ENCODE data around the gene TSNAX.
A peak's percentile ranks its signal among the peaks of the same experiment; 100 is the strongest.

Gene TSNAX

GRCh38 chr1:231526536-231526935, 1.9 kb upstream of the TSNAX start:
- no peak overlapping the region for H3K18ac ChIP-seq (ENCODE audit: low read depth in 1 of 2, low read length in 2 of 2)
- H3K23ac ChIP-seq (ENCODE audit: low read length in 2 of 2), result no peak overlapping the region
- H2AK5ac ChIP-seq (ENCODE audit: low read length, severe bottlenecking), result no peak overlapping the region
- no peak overlapping the region for H2AFZ ChIP-seq (ENCODE audit: low read depth, low read length)
- H2BK15ac ChIP-seq (ENCODE audit: low read depth, poor library complexity, severe bottlenecking), result no peak overlapping the region
- H3K27me3 ChIP-seq (ENCODE audit: control insufficient read depth in 1 of 2, insufficient read depth in 1 of 2, low read length in 2 of 2), result no peaks in the 10 kb centered on the region
- H3K9ac ChIP-seq (ENCODE audit: low read length), result no peak overlapping the region
- H3K4me2 ChIP-seq (ENCODE audit: low read length, poor library complexity, severe bottlenecking), result no peak overlapping the region
- H3K27ac ChIP-seq (ENCODE audit: low read length, poor library complexity, severe bottlenecking), result no peak overlapping the region
- H3K9me3 ChIP-seq (ENCODE audit: control insufficient read depth, low read length), result no peaks in the 10 kb centered on the region
- DNase-seq, result no peak
- peaks cover 4% of the 10 kb centered on the region for H3K79me1 ChIP-seq (replicated peaks; ENCODE audit: low read length, poor library complexity, severe bottlenecking)
- H3K36me3 ChIP-seq (ENCODE audit: control insufficient read depth in 1 of 2, insufficient read depth in 2 of 2, low read depth in 1 of 2, low read length in 2 of 2), result peaks cover 0 to 15% of the 10 kb centered on the region in 2 experiments
- H3K4me1 ChIP-seq (ENCODE audit: control insufficient read depth, insufficient read depth, low read depth, low read length), result peaks cover 4% of the 10 kb centered on the region
- H2BK5ac ChIP-seq (ENCODE audit: low read depth, low read length, poor library complexity, severe bottlenecking), result no peak overlapping the region
- no peak overlapping the region for H3K4ac ChIP-seq (ENCODE audit: low read depth in 1 of 2, low read length in 2 of 2)
- H3K4me3 ChIP-seq (ENCODE audit: insufficient read depth in 1 of 2, low read depth in 1 of 2, low read length in 2 of 2), result no peak overlapping the region
- H2BK12ac ChIP-seq (ENCODE audit: low read length in 2 of 2), result no peak overlapping the region
- no peak overlapping the region for H3K14ac ChIP-seq (ENCODE audit: low read length in 2 of 2)
- H2BK120ac ChIP-seq (ENCODE audit: low read depth, low read length), result no peak overlapping the region
- H4K91ac ChIP-seq (ENCODE audit: low read length), result no peak overlapping the region
- H4K8ac ChIP-seq (ENCODE audit: low read length), result no peak overlapping the region

GRCh38 chr1:231527586-231528171, 790 bp upstream of the TSNAX start:
- Histone ChIP-seq H2BK12ac (ENCODE audit: low read length in 2 of 2) (peak overlapping the region in 1 of 2 experiments; percentile 5), H3K9ac (ENCODE audit: low read length) (peak overlapping the region; percentile 99), H2AK5ac (ENCODE audit: low read length, severe bottlenecking) (peak overlapping the region; percentile 58), H2BK5ac (ENCODE audit: low read depth, low read length, poor library complexity, severe bottlenecking) (no peak overlapping the region), H3K36me3 (ENCODE audit: control insufficient read depth in 1 of 2, insufficient read depth in 2 of 2, low read depth in 1 of 2, low read length in 2 of 2) (peaks cover 7 to 18% of the 10 kb centered on the region in 2 experiments), H3K79me1 (replicated peaks; ENCODE audit: low read length, poor library complexity, severe bottlenecking) (peaks cover 4% of the 10 kb centered on the region), H3K23ac (ENCODE audit: low read length in 2 of 2) (no peak overlapping the region), H3K9me3 (ENCODE audit: control insufficient read depth, low read length) (no peaks in the 10 kb centered on the region), H2BK15ac (ENCODE audit: low read depth, poor library complexity, severe bottlenecking) (no peak overlapping the region), H3K27me3 (ENCODE audit: control insufficient read depth in 1 of 2, insufficient read depth in 1 of 2, low read length in 2 of 2) (no peaks in the 10 kb centered on the region), H2BK120ac (ENCODE audit: low read depth, low read length) (peak overlapping the region; percentile 44), H3K4me2 (ENCODE audit: low read length, poor library complexity, severe bottlenecking) (peak overlapping the region; percentile 86), H4K91ac (ENCODE audit: low read length) (no peak overlapping the region), H2AFZ (ENCODE audit: low read depth, low read length) (peak overlapping the region; percentile 86), H3K4me1 (ENCODE audit: control insufficient read depth, insufficient read depth, low read depth, low read length) (peaks cover 4% of the 10 kb centered on the region), H3K4ac (ENCODE audit: low read depth in 1 of 2, low read length in 2 of 2) (peak overlapping the region in 1 of 2 experiments; percentile 84), H3K14ac (ENCODE audit: low read length in 2 of 2) (no peak overlapping the region), H3K18ac (ENCODE audit: low read depth in 1 of 2, low read length in 2 of 2) (peak overlapping the region; percentile 34 to 63), H3K27ac (ENCODE audit: low read length, poor library complexity, severe bottlenecking) (no peak overlapping the region), H3K4me3 (ENCODE audit: insufficient read depth in 1 of 2, low read depth in 1 of 2, low read length in 2 of 2) (peak overlapping the region in 1 of 2 experiments; percentile 96), H4K8ac (ENCODE audit: low read length) (peak overlapping the region; percentile 100)
- DNase-seq, result no peak
- 81% methylated on average over 10 of the region's 15 CpGs for WGBS

- Histone ChIP-seq H3K27ac (ENCODE audit: low read length, poor library complexity, severe bottlenecking) (no peak overlapping the region), H4K8ac (ENCODE audit: low read length) (no peak overlapping the region), H3K14ac (ENCODE audit: low read length in 2 of 2) (no peak overlapping the region), H2BK12ac (ENCODE audit: low read length in 2 of 2) (no peak overlapping the region), H3K4me1 (ENCODE audit: control insufficient read depth, insufficient read depth, low read depth, low read length) (peaks cover 2% of the 10 kb centered on the region), H4K91ac (ENCODE audit: low read length) (no peak overlapping the region), H3K9ac (ENCODE audit: low read length) (no peak overlapping the region), H3K9me3 (ENCODE audit: control insufficient read depth, low read length) (no peaks in the 10 kb centered on the region), H3K36me3 (ENCODE audit: control insufficient read depth in 1 of 2, insufficient read depth in 2 of 2, low read depth in 1 of 2, low read length in 2 of 2) (peaks cover 14 to 67% of the 10 kb centered on the region in 2 experiments), H3K4ac (ENCODE audit: low read depth in 1 of 2, low read length in 2 of 2) (no peak overlapping the region), H3K79me1 (replicated peaks; ENCODE audit: low read length, poor library complexity, severe bottlenecking) (peaks cover 8% of the 10 kb centered on the region), H2BK15ac (ENCODE audit: low read depth, poor library complexity, severe bottlenecking) (no peak overlapping the region), H3K27me3 (ENCODE audit: control insufficient read depth in 1 of 2, insufficient read depth in 1 of 2, low read length in 2 of 2) (no peaks in the 10 kb centered on the region), H3K4me3 (ENCODE audit: insufficient read depth in 1 of 2, low read depth in 1 of 2, low read length in 2 of 2) (no peak overlapping the region), H3K23ac (ENCODE audit: low read length in 2 of 2) (no peak overlapping the region), H2AFZ (ENCODE audit: low read depth, low read length) (no peak overlapping the region), H3K4me2 (ENCODE audit: low read length, poor library complexity, severe bottlenecking) (no peak overlapping the region), H2BK120ac (ENCODE audit: low read depth, low read length) (no peak overlapping the region), H2BK5ac (ENCODE audit: low read depth, low read length, poor library complexity, severe bottlenecking) (no peak overlapping the region), H2AK5ac (ENCODE audit: low read length, severe bottlenecking) (no peak overlapping the region), H3K18ac (ENCODE audit: low read depth in 1 of 2, low read length in 2 of 2) (no peak overlapping the region)
- no peak for DNase-seq
- 97% methylated on average over 5 of the region's 7 CpGs for whole genome bisulfite sequencing
Measured at GRCh38 chr1:231533240-231533639, 4.8 kb downstream of the TSNAX start.

- H3K4me3 ChIP-seq (ENCODE audit: insufficient read depth in 1 of 2, low read depth in 1 of 2, low read length in 2 of 2), result no peak overlapping the region
- no peak overlapping the region for H3K23ac ChIP-seq (ENCODE audit: low read length in 2 of 2)
- no peak overlapping the region for H2BK12ac ChIP-seq (ENCODE audit: low read length in 2 of 2)
- no peak overlapping the region for H4K8ac ChIP-seq (ENCODE audit: low read length)
- no peak for DNase-seq
- H3K9me3 ChIP-seq (ENCODE audit: control insufficient read depth, low read length), result no peaks in the 10 kb centered on the region
- H2BK15ac ChIP-seq (ENCODE audit: low read depth, poor library complexity, severe bottlenecking), result no peak overlapping the region
- no peak overlapping the region for H4K91ac ChIP-seq (ENCODE audit: low read length)
- no peak overlapping the region for H2AK5ac ChIP-seq (ENCODE audit: low read length, severe bottlenecking)
- H3K36me3 ChIP-seq (ENCODE audit: control insufficient read depth in 1 of 2, insufficient read depth in 2 of 2, low read depth in 1 of 2, low read length in 2 of 2), result peaks cover 17 to 80% of the 10 kb centered on the region in 2 experiments
- H2AFZ ChIP-seq (ENCODE audit: low read depth, low read length), result no peak overlapping the region
- H3K27ac ChIP-seq (ENCODE audit: low read length, poor library complexity, severe bottlenecking), result no peak overlapping the region
- H3K14ac ChIP-seq (ENCODE audit: low read length in 2 of 2), result no peak overlapping the region
- peaks cover 2% of the 10 kb centered on the region for H3K4me1 ChIP-seq (ENCODE audit: control insufficient read depth, insufficient read depth, low read depth, low read length)
- H3K27me3 ChIP-seq (ENCODE audit: control insufficient read depth in 1 of 2, insufficient read depth in 1 of 2, low read length in 2 of 2), result no peaks in the 10 kb centered on the region
- no peak overlapping the region for H3K4me2 ChIP-seq (ENCODE audit: low read length, poor library complexity, severe bottlenecking)
- no peak overlapping the region for H3K18ac ChIP-seq (ENCODE audit: low read depth in 1 of 2, low read length in 2 of 2)
- H3K79me1 ChIP-seq (replicated peaks; ENCODE audit: low read length, poor library complexity, severe bottlenecking), result peaks cover 10% of the 10 kb centered on the region
- no peak overlapping the region for H2BK5ac ChIP-seq (ENCODE audit: low read depth, low read length, poor library complexity, severe bottlenecking)
- 97% methylated on average over 3 of the region's 4 CpGs for WGBS
- H3K4ac ChIP-seq (ENCODE audit: low read depth in 1 of 2, low read length in 2 of 2), result no peak overlapping the region
- H2BK120ac ChIP-seq (ENCODE audit: low read depth, low read length), result no peak overlapping the region
- no peak overlapping the region for H3K9ac ChIP-seq (ENCODE audit: low read length)
Measured at GRCh38 chr1:231534703-231535159, 6.3 kb downstream of the TSNAX start.

Data from mesenchymal stem cell (in vitro differentiated cells and primary cell).